GM18505 (cell line): Measurements from ENCODE around the gene MANEAL.

ENCODE experiments used
- ATAC-seq: cut with Tn5 transposase; IDR thresholded peaks from one replicate; pipeline ENCODE4 v1.9.1; 2021; ENCODE audit not compliant: unreplicated experiment
- POLR2A ChIP-seq: IDR thresholded peaks from 4 replicates; pipeline ENCODE4 v1.6.1; 2011; ENCODE audit warnings: borderline replicate concordance; ENCODE audit not compliant: insufficient read depth, insufficient read length; ENCODE audit errors: extremely low read depth

Gene MANEAL

GRCh38 chr1:37793773-37794371 is at the start of gene MANEAL:
Gene MANEAL (plus strand): TSS chr1:37793847. CDS start chr1:37794183, 336 bp downstream.
- ATAC-seq = no peak
- TF ChIP-seq POLR2A = peak; percentile 57

GRCh38 chr1:37746806-37747205 is 46.8 kb upstream of the MANEAL start:
- ATAC-seq = no peak
- TF ChIP-seq POLR2A = no peak

- no peak for ATAC-seq
Observed at GRCh38 chr1:37748565-37748964, 45.1 kb upstream of the MANEAL start.

GRCh38 chr1:37752213-37752582 is 41.4 kb upstream of the MANEAL start:
- TF ChIP-seq POLR2A = no peak
- no peak for ATAC-seq

More at GRCh38 chr1:37748565-37748964, 45.1 kb upstream of the MANEAL start:
- no peak for TF ChIP-seq POLR2A

GRCh38 chr1:37752583-37753471 is 40.8 kb upstream of the MANEAL start:
- ATAC-seq = no peak
- no peak for TF ChIP-seq POLR2A

- no peak for ATAC-seq
- no peak for TF ChIP-seq POLR2A
Observed at GRCh38 chr1:37753473-37754321, 40.0 kb upstream of the MANEAL start.

GRCh38 chr1:37755290-37755689 is 38.4 kb upstream of the MANEAL start:
- TF ChIP-seq POLR2A = no peak
- ATAC-seq = no peak

GRCh38 chr1:37755951-37756560 is 37.6 kb upstream of the MANEAL start:
- TF ChIP-seq POLR2A = no peak
- ATAC-seq = no peak

GRCh38 chr1:37759451-37759850 is 34.2 kb upstream of the MANEAL start:
- no peak for TF ChIP-seq POLR2A
- ATAC-seq = no peak

- TF ChIP-seq POLR2A = no peak
- ATAC-seq = no peak
Observed at GRCh38 chr1:37761416-37762095, 32.1 kb upstream of the MANEAL start.

- no peak for TF ChIP-seq POLR2A
- no peak for ATAC-seq
Observed at GRCh38 chr1:37762516-37762915, 31.1 kb upstream of the MANEAL start.

GRCh38 chr1:37763791-37764413 is 29.7 kb upstream of the MANEAL start:
- no peak for ATAC-seq
- TF ChIP-seq POLR2A = no peak
